ENCODE results near the gene DIPK1B.
"Not testable (repeated sequence)": the region's sequence is repeated elsewhere in the genome, so short reads cannot be mapped to it uniquely, and the experiment has no call there.

DIPK1B gene

DNA sequence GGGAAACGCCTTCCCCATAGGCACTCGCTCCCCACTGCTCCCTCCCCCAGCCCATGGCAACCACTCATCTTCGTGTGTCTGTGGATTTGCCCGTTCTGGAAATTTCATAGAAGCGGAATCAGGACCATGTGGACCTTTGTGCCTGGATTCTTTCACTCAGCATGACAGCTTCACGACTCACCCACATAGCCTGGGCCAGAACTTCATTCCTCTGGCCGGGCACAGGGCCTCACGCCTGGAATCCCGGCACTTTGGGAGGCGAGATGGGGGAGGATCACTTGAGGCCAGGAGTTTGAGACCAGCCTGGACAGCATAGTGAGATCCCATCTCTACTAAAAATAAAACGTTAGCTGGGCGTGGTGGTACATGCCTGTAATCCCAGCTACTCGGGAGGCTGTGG lies 12.1 kb upstream of the DIPK1B start:
- no peak for DNase-seq

DNA sequence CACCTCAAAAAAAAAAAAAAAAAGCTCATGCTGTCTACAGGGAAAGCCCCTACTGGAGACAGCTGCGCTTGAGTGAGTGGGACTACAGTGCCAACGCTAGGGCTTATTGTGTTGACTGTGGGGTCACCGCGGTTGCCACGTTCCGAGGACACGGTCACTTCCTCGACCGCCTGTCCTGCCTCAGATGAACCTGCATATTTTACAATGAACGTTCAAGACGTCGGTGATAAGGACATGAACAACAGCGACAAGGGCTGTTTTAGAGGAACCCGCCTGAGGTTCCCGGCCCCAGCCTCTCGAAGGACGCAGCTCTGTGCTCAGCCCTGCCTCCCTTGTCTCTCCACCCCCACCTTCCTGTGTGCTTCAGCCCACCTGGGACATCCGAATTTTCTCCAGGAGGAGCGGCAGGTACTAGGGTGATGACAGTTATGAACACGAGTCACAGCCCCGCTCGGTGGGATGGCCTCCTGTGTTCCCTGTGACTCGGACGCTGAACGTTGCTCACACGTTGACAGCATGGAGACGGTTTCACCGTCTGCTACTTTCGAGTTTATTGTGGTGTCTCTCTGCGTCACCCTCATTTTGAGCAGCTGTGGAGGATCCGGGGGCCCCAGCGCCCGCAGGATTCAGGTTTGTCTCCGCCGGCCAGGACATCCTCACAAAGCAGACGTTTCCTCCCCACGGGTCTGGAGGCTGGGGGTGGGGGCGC lies 11.3 kb upstream of the DIPK1B start:
- peak; percentile 84 for DNase-seq

DNA sequence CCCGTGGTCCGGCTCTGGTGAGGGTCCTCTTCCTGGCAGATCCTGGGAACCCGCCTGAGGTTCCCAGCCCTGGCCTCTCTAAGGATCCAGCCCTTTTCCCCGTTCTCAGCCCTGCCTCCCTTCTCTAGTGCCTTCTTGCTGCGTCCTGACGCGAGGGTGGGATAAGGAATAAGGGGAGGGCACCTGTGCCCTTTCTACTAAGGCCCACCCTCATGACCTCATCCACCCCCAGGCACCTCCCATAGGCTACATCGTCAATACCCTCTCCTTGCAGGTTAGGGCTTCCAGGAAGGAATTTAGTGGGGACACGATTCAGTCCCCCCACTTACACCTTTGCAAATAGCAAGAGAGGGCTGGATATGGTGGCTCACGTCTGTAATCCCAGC lies 10.7 kb upstream of the DIPK1B start:
- no peak for DNase-seq

DNA sequence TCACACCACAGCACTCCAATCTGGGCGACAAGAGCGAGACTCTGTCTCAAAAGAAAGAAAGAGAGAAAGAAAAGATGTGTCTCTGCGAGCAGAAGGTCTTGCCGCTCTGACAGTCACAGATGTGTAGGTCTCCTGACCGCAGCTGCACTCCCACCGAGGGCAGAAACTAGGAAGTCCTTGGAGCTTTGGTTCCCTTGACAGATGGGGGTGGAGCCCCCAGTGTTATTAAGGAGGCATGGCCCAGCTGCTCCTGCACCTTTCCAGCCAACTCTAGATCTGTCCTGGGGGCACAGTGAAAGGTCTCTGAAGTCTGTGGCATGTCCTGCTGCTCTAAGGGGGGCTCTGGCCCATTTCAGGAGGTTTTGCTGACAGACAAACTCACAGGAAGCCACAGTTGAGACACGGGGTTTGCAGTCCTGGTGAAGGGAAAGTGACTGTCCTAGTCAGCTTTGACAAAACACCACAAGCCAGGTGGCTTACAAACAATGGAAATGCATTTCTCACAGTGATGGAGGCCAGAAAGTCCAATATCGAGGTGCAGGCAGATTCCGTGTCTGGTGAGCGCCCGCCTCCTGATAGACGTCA lies 9.0 kb upstream of the DIPK1B start:
- DNase-seq = no peak

DNA sequence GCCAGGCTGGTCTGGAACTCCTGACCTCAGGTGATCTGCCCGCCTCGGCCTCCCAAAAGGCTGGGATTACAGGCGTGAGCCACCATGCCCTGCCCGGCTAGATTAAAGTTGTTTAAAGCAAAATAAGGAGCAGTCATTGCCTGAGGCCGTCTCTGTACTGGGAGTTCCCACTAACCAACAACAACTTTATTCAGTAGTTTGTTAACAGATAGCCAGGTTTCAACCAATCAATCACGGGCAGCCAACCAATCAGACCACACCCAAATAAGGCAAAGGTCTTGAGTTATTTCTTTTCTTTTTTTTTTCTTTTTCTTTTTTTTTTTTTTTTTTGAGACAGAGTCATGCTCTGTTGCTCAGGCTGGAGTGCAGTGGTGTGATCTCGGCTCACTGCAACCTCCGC lies 7.6 kb upstream of the DIPK1B start:
- not testable (repeated sequence) for DNase-seq

DNA sequence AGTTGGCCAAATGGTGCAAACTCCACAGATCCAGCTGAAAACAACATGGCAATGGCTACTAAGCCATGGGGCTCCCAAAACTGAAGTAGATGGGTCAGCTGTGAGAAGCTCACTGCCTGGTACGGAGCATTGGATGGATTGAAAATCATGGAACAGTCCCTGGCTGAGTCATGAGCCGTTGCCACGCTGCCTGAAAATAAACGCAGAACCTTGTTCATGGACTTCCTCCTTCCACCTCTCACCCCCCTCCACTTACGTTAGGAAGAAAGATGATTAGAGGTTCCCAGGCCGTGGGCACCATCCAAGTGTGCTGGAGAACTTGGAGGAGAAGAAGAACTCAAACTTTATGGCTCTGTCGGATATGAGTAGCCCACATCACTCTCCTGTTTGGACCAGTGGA lies 6.8 kb upstream of the DIPK1B start:
- DNase-seq = no peak

DNA sequence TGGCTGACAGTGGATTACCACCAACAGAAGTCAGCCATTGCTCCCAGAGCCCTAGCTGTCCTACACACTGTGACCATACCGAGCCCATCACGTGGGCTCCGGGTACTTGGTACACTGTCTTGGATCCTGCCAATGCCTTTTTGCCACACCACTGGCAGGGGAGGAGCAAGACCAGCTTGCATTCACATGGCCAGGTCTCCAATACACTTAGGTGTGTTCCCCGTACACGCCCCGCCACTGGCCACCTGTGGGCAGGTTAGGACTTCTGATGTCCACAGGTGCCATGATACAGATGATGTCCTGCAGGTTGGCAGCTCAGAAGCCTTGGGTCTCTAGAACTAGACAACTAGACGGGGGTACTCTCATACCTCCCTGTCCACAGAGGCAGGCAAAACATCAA lies 5.4 kb upstream of the DIPK1B start:
- DNase-seq = no peak

DNA sequence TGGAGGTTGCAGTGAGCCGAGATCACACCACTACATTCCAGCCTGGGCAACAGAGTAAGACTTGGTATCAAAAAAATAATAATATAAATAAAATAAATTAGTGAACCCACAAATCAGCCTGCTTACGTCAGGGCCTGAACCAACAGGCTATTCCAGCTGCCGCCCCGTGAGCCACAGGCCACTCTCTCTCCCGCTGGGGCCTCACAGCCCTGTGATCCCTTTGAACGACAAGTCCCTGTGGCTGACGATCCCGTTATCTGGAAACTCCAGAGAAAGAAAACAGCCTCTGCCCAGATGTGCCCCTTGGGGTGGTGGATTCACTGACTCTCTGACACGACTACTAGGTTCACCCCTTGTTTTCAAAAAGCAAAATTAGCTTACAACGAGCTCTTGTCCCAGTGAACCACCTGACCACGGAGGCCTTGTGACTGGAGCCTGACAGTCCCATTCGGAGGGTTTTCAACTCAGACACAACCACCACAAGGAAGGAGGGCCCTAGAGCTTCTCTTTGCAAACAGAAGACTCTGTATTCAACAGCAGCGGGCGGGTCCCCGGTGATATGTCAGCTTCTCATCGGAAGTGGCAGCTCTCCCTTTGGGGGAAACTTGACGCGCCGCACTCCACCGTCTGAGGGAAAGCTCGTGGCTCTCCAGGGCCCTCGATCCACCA lies 4.4 kb upstream of the DIPK1B start:
- no peak for DNase-seq

DNA sequence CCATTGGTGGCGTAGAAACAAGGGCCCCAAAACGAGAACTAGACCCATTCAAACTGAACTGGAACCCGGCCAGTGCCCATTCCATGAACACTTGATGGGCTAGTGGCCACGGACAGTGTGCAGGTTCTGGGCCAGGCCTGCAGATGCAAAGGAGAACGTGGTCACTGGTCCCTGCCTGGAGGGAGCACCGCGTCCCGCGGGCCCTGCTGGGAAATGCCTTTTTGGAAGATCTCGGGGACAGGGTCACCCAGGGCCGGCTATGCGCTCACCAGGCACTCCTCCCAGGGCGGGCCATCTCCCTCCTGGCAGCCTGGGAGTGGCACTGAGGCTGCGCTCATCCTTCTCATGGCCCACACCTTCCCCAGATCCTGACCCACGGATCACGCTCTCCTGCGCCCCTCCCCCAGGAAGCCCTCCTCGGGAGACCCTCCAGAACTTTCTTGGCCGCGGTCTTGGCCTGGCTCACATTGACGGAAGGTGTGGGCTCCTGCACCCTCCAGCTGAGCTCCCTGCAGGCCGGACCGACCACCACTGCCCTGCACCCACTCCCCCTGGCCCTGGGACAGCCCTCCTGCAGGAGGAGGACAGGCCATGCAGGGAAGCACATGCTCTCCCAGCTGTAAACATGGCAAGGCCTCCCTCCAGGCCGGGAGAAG lies 2.8 kb upstream of the DIPK1B start:
- DNase-seq = no peak

DNA sequence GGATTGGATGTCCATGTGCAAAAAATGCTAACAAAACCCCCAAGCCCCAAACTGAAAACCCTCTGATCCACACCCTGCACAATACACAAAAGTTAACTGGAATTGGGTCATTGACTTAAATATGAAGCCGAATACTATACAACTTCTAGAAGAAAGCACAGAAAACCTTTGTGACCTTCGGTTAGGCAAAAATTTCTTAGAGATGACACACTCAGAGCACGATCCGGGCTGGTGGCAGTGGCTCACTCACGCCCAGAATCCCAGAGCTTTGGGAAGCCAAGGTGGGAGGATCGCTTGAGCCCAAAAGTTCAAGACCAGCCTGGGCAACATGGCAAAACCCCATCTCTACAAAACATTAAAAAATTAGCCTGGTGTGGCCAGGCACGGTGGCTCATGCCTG lies 1.8 kb upstream of the DIPK1B start:
- no peak for DNase-seq

DNA sequence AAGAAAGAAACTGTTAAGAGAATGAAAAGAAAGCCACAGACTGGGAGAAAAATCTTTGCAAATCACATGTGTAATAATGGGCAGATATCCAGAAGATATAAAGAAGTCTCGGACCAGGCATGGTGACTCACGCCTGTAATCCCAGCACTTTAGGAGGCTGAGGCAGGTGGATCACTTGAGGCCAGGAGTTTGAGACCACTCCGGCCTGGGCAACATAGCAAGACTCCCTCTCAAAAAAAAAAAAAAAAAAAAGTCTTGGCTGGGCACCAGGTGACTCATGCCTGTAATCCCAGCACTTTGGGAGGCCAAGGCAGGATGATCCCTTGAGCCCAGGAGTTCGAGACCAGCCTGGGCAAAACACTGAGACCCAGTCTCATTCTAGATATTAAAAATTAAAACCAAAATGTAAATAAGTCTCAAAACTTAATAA lies 1.1 kb upstream of the DIPK1B start:
- not testable (repeated sequence) for DNase-seq

DNA sequence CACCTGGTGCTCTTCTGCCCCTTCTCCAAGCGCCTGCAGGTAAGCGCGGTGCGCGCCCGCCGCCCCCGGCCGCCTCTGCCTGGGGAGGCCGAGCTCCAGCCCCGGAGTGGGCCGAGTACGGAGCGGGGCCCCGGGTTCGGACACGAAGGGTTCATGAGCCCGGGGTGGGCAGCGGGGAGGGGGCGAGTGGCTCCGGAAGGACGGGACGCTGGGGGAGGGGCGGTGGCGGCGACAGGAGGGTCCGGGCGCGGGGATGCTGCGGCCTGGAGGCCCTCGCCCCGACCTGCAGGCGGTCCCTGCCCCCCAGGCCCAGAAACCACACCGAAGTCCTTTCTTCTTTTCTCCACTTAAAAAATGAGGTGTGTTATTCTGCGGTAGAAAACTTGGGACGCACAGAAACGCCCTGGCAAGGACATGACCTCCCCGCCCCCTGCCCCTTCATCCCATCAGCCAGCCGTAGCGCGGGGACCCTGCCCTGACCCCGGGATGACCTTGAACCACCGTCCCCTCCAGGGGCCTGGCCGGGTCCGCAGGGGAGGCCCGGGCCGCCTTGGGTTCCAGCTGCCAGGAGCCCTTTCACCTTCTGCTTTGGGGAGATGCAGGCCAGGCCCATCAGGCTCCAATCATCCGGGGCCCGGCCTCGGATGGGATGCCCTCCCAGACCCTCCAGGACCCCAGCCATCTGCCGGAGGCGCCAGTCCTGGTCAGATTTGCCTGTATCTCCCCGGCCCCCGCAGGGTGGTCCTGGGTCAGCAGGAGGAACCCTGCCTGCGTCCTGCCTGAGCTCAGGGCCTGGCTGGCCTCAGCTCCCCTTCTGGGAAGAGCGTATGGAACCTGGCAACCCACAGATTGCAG lies 545 bp downstream of the DIPK1B start:
- no peak for DNase-seq

DNA sequence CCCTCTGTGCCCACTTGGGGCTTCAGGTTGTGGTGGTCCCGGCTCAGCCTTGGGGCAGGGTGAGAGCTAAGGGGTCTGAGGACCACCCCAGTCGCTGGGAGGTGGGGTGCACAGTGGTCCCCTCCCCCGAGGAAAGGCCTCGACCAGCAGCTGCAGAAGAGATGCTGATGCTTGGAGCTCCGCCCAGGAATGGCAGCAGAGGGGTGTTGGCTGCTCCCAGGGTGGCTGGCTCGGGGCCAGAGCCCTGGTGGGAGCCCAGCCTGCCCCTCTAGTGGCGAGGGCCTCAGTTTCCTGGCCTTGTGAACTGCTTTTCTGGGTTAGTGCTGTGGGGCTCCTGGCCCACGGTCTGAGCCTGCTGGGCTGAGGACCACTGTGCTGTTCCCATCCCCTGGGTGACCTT lies 1.2 kb downstream of the DIPK1B start:
- DNase-seq = no peak

DNA sequence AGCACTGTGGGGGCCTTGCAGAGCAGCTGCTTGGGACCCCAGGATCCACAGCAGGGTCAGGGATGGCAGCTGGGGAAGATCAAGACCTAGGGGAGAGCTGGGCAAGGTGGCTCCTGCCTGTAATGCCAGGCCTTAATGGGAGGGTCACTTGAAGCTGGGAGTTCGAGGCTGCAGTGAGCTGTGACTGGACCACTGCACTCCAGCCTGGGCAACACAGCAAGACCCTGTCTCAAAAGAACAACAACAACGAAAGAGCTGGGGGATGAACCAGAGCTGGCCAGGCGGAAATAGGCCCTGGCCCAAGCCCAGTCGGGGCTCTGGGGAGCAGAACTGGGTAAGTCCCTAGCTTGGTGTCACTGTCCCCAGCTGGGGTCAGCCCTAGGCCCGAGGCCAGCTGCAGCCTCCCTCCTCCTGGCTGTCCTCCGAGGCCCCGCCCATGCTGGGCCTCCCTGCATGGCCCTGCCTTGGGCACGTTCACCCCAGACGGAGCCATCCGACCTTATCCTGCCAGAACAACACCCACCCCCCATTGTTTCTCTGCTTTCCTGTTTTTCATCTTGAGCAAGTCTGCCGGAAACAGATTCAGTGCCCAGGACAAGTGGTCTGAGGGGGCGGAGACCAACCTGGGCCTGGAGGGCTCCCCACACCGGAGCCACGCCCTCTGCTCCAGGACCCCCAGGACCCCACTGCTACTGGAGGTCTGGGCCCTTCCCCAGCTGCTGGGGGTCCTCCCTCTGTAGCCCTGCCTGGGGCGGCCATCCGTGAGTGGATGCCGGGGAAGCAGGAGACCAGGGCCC lies 1.9 kb downstream of the DIPK1B start:
- no peak for DNase-seq

DNA sequence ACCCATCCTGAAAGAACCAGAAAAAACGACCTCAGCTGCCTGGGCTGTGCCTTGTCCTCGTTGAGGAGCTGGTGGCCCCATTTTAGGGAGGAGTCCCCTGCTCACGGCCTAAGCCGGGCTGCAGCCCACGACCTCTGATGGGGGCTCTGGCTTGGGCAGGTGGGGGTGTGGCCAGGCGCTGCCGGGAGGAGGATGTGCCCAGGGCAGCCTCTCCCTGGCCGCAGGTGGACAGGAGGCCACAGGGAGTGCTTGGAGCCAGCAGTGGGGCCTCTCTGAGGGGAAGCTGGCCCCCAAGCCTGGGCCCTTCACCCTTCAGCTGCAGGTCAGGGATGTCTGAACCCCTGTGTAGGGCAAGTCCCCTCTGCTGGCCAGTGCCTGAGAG lies 2.5 kb downstream of the DIPK1B start:
- no peak for DNase-seq

DNA sequence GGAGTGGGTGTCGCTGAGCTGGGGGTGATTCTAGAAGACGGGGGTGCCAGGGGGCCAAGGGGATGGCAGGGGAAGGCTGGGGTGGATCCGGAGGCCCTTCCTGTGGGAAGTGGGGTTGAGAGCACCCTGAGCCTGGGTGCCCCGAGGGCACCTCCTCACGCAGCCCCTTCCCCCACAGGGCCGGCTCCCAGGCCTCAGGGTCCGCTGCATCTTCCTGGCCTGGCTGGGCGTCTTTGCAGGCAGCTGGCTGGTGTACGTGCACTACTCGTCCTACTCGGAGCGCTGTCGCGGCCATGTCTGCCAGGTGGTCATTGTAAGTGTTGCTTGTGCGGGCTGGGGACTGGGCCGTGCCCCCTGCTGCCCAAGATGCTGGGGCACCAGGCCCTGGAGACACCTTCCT lies 5.0 kb downstream of the DIPK1B start:
- no peak for DNase-seq

DNA sequence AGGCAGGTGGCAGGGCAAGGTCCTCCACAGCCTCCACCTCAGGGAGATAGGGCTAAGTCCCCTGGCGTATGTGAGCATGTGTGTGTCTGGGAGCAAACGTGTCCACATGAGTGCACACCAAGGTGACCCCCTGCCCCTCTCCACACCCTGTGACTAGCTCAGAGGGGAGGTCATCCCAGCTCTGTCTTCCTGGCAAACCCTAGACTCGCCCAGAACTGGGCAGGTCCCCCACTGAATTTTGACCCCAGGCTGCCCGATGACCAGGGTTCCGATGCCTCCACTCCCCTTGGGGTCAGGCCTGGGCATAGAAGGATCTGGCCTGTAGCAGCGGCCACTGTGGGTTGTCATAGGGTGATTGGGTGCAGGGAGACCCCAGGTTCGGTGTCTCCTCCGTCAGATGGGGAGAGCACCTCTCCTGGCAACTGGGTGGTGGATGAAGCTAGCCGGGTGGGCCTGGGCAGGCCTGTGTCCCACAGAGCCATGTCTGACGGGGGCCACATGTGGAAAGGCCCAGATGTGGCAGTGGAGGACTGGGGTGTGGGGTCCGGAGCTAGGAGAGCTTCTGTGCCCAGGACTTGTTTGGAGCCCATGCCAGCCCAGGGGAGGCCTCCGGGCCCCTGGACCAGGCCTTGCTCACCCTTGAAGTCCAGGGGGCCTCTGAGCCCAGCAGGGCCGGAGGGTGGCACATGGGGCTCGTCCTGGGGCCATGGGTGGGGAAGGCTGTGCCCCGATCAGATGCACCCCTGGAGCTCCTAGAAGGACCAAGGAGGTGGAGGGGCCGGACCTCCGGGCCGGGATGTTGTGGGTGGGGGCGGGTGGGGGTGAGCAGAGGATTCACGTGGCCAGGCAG lies 6.2 kb downstream of the DIPK1B start:
- no peak for DNase-seq

DNA sequence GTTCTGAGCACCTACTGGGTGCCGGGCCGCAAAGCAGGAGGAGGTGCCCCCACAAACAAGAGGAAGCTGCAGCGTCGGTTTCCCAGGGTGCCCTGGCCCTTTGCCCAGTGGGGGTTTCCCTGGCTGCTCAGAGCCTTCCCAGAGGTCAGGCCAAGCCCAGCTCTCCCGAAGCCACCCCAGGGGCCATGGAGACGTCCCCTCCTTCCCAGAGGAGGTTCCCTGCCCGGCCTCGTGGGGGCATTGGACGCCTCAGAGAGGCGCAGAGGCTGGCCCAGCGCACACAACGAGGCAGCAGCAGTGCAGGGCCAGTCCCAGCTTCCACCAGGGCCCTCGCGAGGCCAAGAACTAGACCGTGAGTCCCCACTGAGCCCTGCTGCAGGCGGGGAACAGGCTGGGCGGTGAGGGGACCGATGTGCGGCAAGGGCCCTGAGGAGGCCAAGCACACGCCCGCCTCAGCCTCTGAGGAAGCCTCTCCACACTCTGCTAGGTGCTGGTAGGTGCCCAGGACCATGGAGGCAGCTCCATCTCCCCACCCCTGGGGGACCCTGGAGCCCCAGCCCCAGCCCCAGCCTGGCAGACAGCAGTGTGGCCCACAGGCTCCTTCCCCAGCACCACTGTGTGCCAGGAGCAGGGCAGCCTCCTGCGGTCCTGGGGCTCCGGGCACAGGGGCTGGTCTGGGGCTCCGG lies 7.0 kb downstream of the DIPK1B start:
- no peak for DNase-seq

DNA sequence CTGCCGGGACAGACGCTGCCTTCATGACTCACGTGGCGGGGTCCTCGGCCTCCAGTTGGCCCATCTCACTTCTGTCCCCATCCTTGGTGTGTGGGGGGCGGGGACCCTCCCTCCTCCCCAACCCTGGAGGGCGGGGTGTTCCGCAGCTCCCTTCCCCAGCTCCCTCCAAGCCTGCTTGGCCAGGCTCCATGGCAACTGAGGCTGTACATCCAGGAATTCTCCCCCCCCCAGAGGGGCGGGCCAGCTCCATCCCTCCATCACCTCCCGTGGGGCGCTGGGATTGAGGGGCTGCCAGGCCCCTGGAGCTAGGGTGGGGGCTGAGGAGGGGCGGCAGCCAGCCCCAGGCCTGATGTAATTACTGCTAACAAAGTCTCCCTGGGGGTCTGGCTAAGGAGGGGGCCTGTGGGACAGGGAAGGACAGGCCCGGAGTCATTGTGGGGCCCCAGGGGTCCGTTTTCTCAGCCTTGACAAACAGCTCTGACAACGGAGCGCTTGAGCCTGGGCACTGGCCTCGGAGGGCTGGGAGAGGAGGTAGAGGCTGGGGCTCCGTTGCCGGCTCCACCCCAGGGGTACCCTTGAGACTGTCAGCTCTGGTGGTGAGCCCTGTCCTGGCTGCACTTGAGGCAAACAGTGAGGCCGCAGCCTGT lies 8.0 kb downstream of the DIPK1B start:
- no peak for DNase-seq

DNA sequence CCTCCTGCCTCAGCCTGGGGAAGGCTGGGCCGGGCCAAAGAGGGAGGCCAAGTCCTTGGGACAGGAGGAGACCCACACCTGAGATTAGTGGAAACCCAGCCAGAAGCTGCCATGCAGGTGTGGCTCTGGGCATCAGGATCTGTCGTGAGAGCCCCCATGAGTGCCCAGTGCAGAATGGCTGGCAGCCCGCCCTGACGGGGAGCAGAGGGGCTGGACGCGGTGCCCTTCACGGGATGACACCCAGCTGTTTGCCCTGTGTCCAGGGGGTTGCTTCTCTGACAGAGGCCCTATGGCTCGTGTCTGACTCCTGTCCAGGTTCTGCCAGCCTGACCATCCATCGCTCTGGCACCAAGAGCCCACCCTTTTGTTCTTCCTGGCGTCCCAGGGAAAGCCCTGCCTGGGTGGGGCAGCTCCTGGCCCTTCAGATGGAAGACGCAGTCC lies 8.5 kb downstream of the DIPK1B start:
- no peak for DNase-seq

All from activated CD8-positive, alpha-beta memory T cell treated with anti-CD3 and anti-CD28 coated beads, Interleukin-2, amount 50 U/mL, for 48 hours (primary cell).